Thymus (tissue), 11 donors: ENCODE data around the gene TMEM131L. TPM values are rescaled to one million over a fixed set of nuclear protein-coding genes. Genes with fewer than 3 reads are reported as not detected.
"Not testable (repeated sequence)": the region's sequence is repeated elsewhere in the genome, so short reads cannot be mapped to it uniquely, and the experiment has no call there.

Experiments
- DNase-seq, 9 donors: peaks; one replicate each; pipeline ENCODE4 v3.0.0-alpha.2; 2013; ENCODE audit warnings: low spot score in 9 of 9, low read depth in 6 of 9, missing footprints in 1 of 9
- H3K27ac ChIP-seq, 2 donors: one replicate each; pipeline ENCODE4 v1.5.1; 2013; ENCODE audit warnings: control low read depth in 1 of 2, low read depth in 1 of 2, low read length in 1 of 2, mild to moderate bottlenecking in 1 of 2, moderate library complexity in 1 of 2
- H3K27me3 ChIP-seq, 2 donors: one replicate each; pipeline ENCODE4 v1.5.1; 2013; ENCODE audit warnings: low read length in 1 of 2; ENCODE audit not compliant: control insufficient read depth in 2 of 2, insufficient read depth in 1 of 2
- H3K36me3 ChIP-seq, 2 donors: one replicate each; pipeline ENCODE4 v1.5.1; 2013; ENCODE audit warnings: low read length in 1 of 2, mild to moderate bottlenecking in 1 of 2, moderate library complexity in 1 of 2; ENCODE audit not compliant: control insufficient read depth in 2 of 2, insufficient read depth in 2 of 2
- H3K4me1 ChIP-seq, 2 donors: one replicate each; pipeline ENCODE4 v1.5.1; 2013; ENCODE audit warnings: low read length in 2 of 2; ENCODE audit not compliant: control insufficient read depth in 2 of 2, insufficient read depth in 2 of 2
- H3K4me3 ChIP-seq, 2 donors: one replicate each; pipeline ENCODE4 v1.5.1; 2013; ENCODE audit warnings: low read length in 2 of 2, control low read depth in 1 of 2, mild to moderate bottlenecking in 1 of 2
- H3K9me3 ChIP-seq, 2 donors: one replicate each; pipeline ENCODE4 v1.5.1; 2013; ENCODE audit warnings: low read length in 1 of 2, mild to moderate bottlenecking in 1 of 2; ENCODE audit not compliant: control insufficient read depth in 2 of 2, insufficient read depth in 1 of 2
- WGBS: extraction: QIAGEN DNeasy Blood & Tissue Kit; methylation state at CpG from one replicate; pipeline ENCODE4 v1.1.7; 2013; 5-methylcytosine and 5-hydroxymethylcytosine counted together
- polyA plus RNA-seq: library from polyadenylated mRNA; stranded (reverse); fragments of 200-250 nt; gene quantifications from one replicate; pipeline ENCODE4 v1.2.3, GENCODE V29; 2013
- total RNA-seq: library from RNA; stranded (reverse); fragments of 120-200 nt; gene quantifications from one replicate; pipeline ENCODE4 v1.2.4, GENCODE V29; 2013
- donor health status: healthy.

Gene TMEM131L
- total and polyA plus RNA-seq, 2 donors, result 32.8 to 40.9 TPM

- 2% methylated on average over 2 of the region's 2 CpGs for WGBS
- Histone ChIP-seq H3K27me3 (peaks cover 0 to 4% of the 10 kb centered on the region in 2 donors), H3K4me3 (peak overlapping the region; percentile 85 to 88), H3K9me3 (no peaks in the 10 kb centered on the region), H3K27ac (peak overlapping the region in 1 of 2 donors; percentile 77), H3K4me1 (peaks cover 31 to 44% of the 10 kb centered on the region in 2 donors), H3K36me3 (peaks cover under 1 to 33% of the 10 kb centered on the region in 2 donors)
- DNase-seq, result no peak
These were observed 2.9 kb downstream of the TMEM131L start for GRCh38 chr4:153469031-153469430.

GRCh38 chr4:153471071-153471697 lies 5.0 kb downstream of the TMEM131L start:
- Histone ChIP-seq H3K4me1 (peaks cover 31 to 41% of the 10 kb centered on the region in 2 donors), H3K27ac (peak overlapping the region; percentile 32 to 76), H3K4me3 (peak overlapping the region; percentile 16 to 37), H3K36me3 (peaks cover 14 to 53% of the 10 kb centered on the region in 2 donors)
- DNase-seq, H3K9me3 ChIP-seq, H3K27me3 ChIP-seq: not testable (repeated sequence)
- 42% methylated on average over 9 of the region's 9 CpGs for WGBS

GRCh38 chr4:153471698-153472093 lies 5.5 kb downstream of the TMEM131L start:
- Histone ChIP-seq H3K27ac (peak overlapping the region; percentile 32 to 76), H3K4me3 (peak overlapping the region; percentile 16 to 37), H3K27me3 (no peaks in the 10 kb centered on the region), H3K9me3 (no peaks in the 10 kb centered on the region), H3K4me1 (peaks cover 31 to 41% of the 10 kb centered on the region in 2 donors), H3K36me3 (peaks cover 14 to 56% of the 10 kb centered on the region in 2 donors)
- WGBS, result 17% methylated on average over 5 of the region's 5 CpGs
- peak in 1 of 9 donors; percentile 67 for DNase-seq

- Histone ChIP-seq H3K4me3 (no peak overlapping the region), H3K27me3 (no peaks in the 10 kb centered on the region), H3K9me3 (no peaks in the 10 kb centered on the region), H3K4me1 (peaks cover 37 to 45% of the 10 kb centered on the region in 2 donors), H3K36me3 (peaks cover 14 to 62% of the 10 kb centered on the region in 2 donors), H3K27ac (peak overlapping the region in 1 of 2 donors; percentile 35)
- no peak for DNase-seq
- WGBS, result 75% methylated on average over 5 of the region's 5 CpGs
These were observed 6.2 kb downstream of the TMEM131L start for GRCh38 chr4:153472122-153473037.

- Histone ChIP-seq H3K4me3 (no peak overlapping the region), H3K27me3 (no peaks in the 10 kb centered on the region), H3K36me3 (peaks cover 14 to 70% of the 10 kb centered on the region in 2 donors), H3K27ac (no peak overlapping the region), H3K4me1 (peaks cover 34 to 42% of the 10 kb centered on the region in 2 donors), H3K9me3 (no peaks in the 10 kb centered on the region)
- no peak for DNase-seq
- 88% methylated on average over 4 of the region's 4 CpGs for WGBS
These were observed 8.1 kb downstream of the TMEM131L start for GRCh38 chr4:153474251-153474650.

- 55% methylated on average over 8 of the region's 8 CpGs for whole genome bisulfite sequencing
- peaks cover 17 to 32% of the 10 kb centered on the region in 2 donors for H3K4me1 ChIP-seq
- no peak overlapping the region for H3K4me3 ChIP-seq
- H3K27me3 ChIP-seq, result no peaks in the 10 kb centered on the region
- no peak overlapping the region for H3K27ac ChIP-seq
- H3K9me3 ChIP-seq, result no peaks in the 10 kb centered on the region
- H3K36me3 ChIP-seq, result peaks cover 25 to 77% of the 10 kb centered on the region in 2 donors
- DNase-seq, result no peak
These were observed 10.8 kb downstream of the TMEM131L start for GRCh38 chr4:153476829-153477574.

GRCh38 chr4:153479101-153479500 lies 12.9 kb downstream of the TMEM131L start:
- no peaks in the 10 kb centered on the region for H3K27me3 ChIP-seq
- H3K4me3 ChIP-seq, result no peak overlapping the region
- no peak overlapping the region for H3K27ac ChIP-seq
- peaks cover 23 to 65% of the 10 kb centered on the region in 2 donors for H3K36me3 ChIP-seq
- no peak for DNase-seq
- peaks cover 17 to 26% of the 10 kb centered on the region in 2 donors for H3K4me1 ChIP-seq
- no peaks in the 10 kb centered on the region for H3K9me3 ChIP-seq
- 72% methylated on average over 3 of the region's 3 CpGs for WGBS

- Histone ChIP-seq H3K4me3 (no peak overlapping the region), H3K4me1 (peaks cover 12 to 24% of the 10 kb centered on the region in 2 donors), H3K27me3 (no peaks in the 10 kb centered on the region), H3K36me3 (peaks cover 14 to 56% of the 10 kb centered on the region in 2 donors), H3K27ac (no peak overlapping the region), H3K9me3 (no peaks in the 10 kb centered on the region)
- 60% methylated on average over 5 of the region's 5 CpGs for WGBS
- no peak for DNase-seq
These were observed 14.5 kb downstream of the TMEM131L start for GRCh38 chr4:153480704-153481103.
